ENCODE measurements around the gene ALDOB.

The ALDOB gene

GRCh38 chr9:101421653-101422065, 13.9 kb downstream of the ALDOB start:
- no peak for DNase-seq (ENCODE audit: low spot score)

GRCh38 chr9:101419863-101420262, 15.7 kb downstream of the ALDOB start:
- no peak for DNase-seq (ENCODE audit: low spot score)

GRCh38 chr9:101418518-101419430, 16.8 kb downstream of the ALDOB start:
- DNase-seq (ENCODE audit: low spot score) = no peak

GRCh38 chr9:101417977-101418376, 17.6 kb downstream of the ALDOB start:
- no peak for DNase-seq (ENCODE audit: low spot score)

- no peak for DNase-seq (ENCODE audit: low spot score)
Observed at GRCh38 chr9:101417389-101417788, 18.2 kb downstream of the ALDOB start.

GRCh38 chr9:101415578-101415977, 20.0 kb downstream of the ALDOB start:
- no peak for DNase-seq (ENCODE audit: low spot score)

GRCh38 chr9:101414839-101415238, 20.7 kb downstream of the ALDOB start:
- no peak for DNase-seq (ENCODE audit: low spot score)

GRCh38 chr9:101409079-101409477, 26.5 kb downstream of the ALDOB start:
- DNase-seq (ENCODE audit: low spot score) = no peak

GRCh38 chr9:101408374-101409078, 27.0 kb downstream of the ALDOB start:
- no peak for DNase-seq (ENCODE audit: low spot score)

- no peak for DNase-seq (ENCODE audit: low spot score)
Observed at GRCh38 chr9:101403516-101404285, 31.9 kb downstream of the ALDOB start.

- DNase-seq (ENCODE audit: low spot score) = peak; percentile 57
Observed at GRCh38 chr9:101400120-101400519, 35.5 kb downstream of the ALDOB start.

GRCh38 chr9:101399643-101399970, 36.0 kb downstream of the ALDOB start:
- no peak for DNase-seq (ENCODE audit: low spot score)

GRCh38 chr9:101398930-101399642, 36.5 kb downstream of the ALDOB start:
- no peak for DNase-seq (ENCODE audit: low spot score)

GRCh38 chr9:101398068-101398929, 37.3 kb downstream of the ALDOB start, which contains the start of the genes MRPL50 and ZNF189:
MRPL50 (minus strand) TSS chr9:101398618; CDS start chr9:101398592, 26 bp downstream.
ZNF189 (plus strand) TSS chr9:101398851; CDS start chr9:101399157, 306 bp downstream.
- DNase-seq (ENCODE audit: low spot score) = peak; percentile 100

GRCh38 chr9:101397746-101398067, 37.9 kb downstream of the ALDOB start:
- DNase-seq (ENCODE audit: low spot score) = peak; percentile 3

GRCh38 chr9:101394687-101395086, 40.9 kb downstream of the ALDOB start:
- DNase-seq (ENCODE audit: low spot score) = no peak

- DNase-seq (ENCODE audit: low spot score) = no peak
Observed at GRCh38 chr9:101393135-101393534, 42.4 kb downstream of the ALDOB start.

GRCh38 chr9:101388507-101388993, 47.0 kb downstream of the ALDOB start:
- DNase-seq (ENCODE audit: low spot score) = peak; percentile 35

- DNase-seq (ENCODE audit: low spot score) = peak; percentile 76
Observed at GRCh38 chr9:101387871-101388506, 47.6 kb downstream of the ALDOB start.

Measured in Ammon's horn (tissue), 1 donor.